Glomerular visceral epithelial cell (primary cell): ENCODE results near the gene AP3M1.

Experiments used
- DNase-seq: peaks from one replicate; pipeline ENCODE4 v3.0.0-alpha.2; 2016; ENCODE audit errors: extremely low spot score

Gene AP3M1

DNA sequence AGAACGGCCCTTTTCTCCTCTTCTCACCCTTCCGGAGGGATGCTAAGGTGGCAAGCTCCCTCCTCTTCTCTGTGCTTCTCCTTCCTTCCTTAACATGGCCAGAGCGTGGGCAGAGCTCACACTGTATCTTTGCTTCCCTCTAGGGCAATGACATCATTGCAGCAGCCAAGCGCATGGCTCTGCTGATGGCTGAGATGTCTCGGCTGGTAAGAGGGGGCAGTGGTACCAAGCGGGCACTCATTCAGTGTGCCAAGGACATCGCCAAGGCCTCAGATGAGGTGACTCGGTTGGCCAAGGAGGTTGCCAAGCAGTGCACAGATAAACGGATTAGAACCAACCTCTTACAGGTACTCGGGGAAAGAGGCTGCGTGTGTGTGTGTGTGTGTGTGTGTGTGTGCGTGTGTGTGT lies 36.6 kb downstream of the AP3M1 start:
- DNase-seq = no peak

DNA sequence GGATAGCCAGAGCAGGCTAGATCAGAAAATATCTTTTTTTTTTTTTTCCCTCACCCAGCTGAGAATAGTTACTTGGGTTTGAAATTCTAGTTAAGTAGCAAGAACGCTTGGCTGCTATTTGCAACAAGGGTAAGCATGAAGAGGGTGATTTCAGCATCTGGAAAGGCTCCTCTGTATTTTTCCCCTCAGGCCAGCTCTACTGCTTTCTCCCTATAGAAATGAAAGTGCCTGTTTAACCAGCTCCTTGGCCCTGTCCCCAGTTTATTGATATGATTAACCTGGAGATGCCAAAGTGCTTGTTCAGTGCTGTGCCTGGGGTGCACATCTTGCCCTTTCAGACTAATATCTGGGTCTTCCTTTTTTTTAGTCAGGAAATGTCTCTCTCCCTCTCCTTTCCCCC lies 37.1 kb downstream of the AP3M1 start:
- DNase-seq = peak; percentile 26

DNA sequence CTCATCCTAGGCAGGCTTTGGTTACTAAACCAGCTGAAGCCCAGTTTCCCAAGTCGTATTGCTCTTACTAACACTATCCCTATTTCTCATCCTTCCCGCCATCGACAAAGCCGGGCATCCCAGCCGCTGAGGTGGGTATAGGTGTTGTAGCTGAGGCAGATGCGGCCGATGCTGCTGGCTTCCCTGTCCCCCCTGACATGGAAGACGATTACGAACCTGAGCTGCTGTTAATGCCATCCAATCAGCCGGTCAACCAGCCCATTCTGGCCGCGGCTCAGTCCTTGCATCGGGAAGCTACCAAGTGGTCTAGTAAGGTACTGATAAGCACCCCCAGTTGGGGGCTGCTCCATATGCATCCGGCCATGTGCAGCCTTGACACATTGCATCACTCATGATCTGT lies 38.8 kb downstream of the AP3M1 start:
- DNase-seq = no peak

GRCh38 chr10:74110120-74110519 lies 40.5 kb downstream of the AP3M1 start:
- DNase-seq = no peak

GRCh38 chr10:74109452-74109851 lies 41.2 kb downstream of the AP3M1 start:
- no peak for DNase-seq

DNA sequence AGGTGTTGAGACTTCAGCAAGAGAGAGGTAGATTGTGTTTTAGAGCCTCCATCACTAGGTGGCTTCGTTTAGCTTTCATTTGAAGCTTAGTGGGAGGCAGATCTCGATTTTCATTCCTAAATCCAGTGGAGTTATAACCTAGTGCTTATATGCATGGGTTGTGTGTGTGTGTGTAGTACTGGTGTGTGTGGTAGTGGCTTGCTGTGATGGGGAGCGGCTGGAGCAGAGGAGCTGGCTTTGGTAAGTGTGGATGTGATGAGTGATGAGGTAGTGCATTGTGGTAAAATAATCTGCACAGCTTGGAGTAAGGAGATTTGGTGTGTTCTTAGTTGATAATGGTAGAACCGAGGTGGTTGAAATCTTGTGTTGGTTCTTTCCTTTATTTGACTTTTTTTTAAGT lies 43.2 kb downstream of the AP3M1 start:
- no peak for DNase-seq

DNA sequence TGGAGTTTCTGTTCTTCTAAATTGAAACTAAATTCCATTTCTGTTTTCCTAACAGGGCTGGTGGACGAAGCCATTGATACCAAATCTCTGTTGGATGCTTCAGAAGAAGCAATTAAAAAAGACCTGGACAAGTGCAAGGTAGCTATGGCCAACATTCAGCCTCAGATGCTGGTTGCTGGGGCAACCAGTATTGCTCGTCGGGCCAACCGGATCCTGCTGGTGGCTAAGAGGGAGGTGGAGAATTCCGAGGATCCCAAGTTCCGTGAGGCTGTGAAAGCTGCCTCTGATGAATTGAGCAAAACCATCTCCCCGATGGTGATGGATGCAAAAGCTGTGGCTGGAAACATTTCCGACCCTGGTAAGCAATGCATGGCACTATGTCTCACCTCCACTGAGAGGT lies 45.6 kb downstream of the AP3M1 start:
- DNase-seq = no peak

GRCh38 chr10:74104480-74104879 lies 46.1 kb downstream of the AP3M1 start:
- DNase-seq = no peak

GRCh38 chr10:74103560-74104258 lies 46.9 kb downstream of the AP3M1 start:
- peak; percentile 32 for DNase-seq

GRCh38 chr10:74099836-74100235 lies 50.8 kb downstream of the AP3M1 start:
- DNase-seq = no peak

GRCh38 chr10:74099420-74099819 lies 51.2 kb downstream of the AP3M1 start:
- DNase-seq = no peak

DNA sequence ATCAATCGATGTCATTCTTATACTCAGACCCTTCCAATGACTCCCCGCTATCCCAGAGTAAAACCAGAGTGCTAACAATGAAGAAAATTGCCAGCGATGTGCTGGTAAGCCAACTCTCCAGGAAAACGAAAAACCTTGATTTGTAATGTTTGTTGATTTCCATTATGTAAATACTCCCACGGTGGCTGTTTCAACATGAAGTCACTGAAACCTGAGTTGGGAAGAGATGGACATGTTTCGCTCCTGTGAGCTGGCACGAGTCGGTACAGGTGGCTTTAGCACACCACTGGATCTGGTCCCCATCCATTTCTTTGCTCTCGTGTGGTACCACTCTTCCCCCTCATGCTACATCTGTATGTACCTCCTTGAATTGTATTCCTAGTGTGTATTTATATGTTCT lies 52.9 kb downstream of the AP3M1 start:
- DNase-seq = no peak

GRCh38 chr10:74096777-74097176 lies 53.9 kb downstream of the AP3M1 start:
- DNase-seq = no peak

- no peak for DNase-seq
Observed at GRCh38 chr10:74094231-74094630, 56.4 kb downstream of the AP3M1 start.

GRCh38 chr10:74093530-74094164 lies 57.0 kb downstream of the AP3M1 start:
- no peak for DNase-seq

DNA sequence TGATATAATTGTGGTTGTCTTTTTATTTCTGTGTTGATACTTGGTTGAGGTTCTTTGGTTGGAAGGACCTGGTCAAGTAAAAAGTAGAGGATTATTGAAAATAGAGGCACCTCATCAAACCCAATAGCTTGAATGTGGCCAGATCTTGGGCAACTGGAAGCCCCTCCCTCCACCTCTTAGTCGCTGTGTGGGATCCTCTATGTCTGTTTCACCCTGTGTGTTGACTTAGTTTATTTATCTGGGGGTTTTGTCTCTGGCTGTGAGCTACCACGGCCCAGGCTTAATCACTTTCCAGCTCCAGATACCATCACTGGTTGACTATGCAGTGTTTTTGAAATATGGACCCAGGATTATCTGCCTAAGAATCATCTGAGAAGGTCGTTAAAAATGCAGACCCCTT lies 58.3 kb downstream of the AP3M1 start:
- no peak for DNase-seq

DNA sequence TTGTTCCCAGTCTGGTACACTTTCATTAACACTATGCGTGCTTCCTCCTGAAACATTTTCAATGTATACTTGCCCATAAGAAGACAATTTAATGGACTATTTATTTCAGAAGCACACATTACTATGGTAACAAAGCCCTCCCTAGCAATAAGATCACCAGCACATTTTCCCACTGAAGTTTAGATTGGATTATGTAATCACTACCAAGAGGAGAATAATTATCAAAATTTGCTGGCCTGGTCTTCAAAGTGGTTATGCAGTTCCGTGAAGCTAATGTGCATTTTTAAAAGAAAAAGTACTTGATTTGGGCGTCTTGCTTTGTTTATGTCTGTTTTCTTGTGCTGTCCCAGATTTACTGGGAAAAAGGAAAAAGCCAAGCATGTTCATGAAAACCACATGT lies 61.9 kb downstream of the AP3M1 start:
- no peak for DNase-seq

DNA sequence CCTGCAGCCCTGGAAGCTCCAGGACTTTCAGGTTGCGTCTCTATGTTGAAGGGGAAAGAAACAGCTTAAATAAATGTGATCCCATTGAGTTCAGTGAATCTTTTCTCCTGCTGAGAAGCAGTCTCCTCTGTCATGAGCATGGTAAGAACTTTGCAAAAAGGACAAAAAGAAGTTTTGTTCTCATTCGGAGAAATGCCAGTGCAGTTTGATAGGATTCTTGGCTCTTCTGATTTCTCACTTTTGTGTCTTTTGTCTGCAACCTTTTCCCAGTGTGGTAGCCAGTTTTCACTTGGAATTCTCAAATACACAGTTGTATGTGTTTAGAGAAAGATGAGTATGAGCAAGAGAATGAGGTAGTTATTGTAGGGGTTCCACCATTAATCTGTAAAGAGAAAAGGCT lies 64.3 kb downstream of the AP3M1 start:
- no peak for DNase-seq

DNA sequence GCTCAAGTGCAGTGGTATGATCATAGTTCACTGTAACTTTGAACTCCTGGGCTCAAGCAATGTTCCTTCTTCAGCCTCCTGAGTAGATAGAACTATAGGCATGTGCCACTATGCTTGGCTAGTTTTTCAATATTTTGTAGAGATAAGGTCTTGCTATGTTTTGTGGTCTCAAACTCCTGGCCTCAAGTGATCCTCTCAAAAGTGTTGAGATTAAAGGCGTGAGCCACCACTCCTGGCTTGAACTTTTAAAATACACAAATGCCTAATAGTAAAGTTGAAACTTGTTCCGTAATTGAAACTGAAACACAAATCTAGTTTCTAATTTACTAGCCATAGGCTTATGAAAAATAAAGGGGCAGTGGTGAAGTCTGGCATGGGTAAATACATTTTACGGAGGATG lies 65.7 kb downstream of the AP3M1 start:
- DNase-seq = no peak

DNA sequence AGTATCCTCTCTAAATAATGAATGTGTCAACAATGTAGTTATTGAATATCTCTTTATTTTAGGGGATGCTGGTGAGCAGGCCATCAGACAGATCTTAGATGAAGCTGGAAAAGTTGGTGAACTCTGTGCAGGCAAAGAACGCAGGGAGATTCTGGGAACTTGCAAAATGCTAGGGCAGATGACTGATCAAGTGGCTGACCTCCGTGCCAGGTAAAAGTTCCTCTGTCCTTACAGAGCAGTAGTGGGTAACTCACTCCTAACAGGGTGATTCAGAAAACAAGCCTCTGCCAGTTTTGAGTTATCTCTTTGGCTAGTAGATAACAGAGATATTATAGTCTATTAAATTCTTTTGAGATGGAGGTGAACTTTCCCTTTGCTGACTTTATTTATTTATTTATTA lies 67.3 kb downstream of the AP3M1 start:
- DNase-seq = no peak

GRCh38 chr10:74081941-74082718 lies 68.5 kb downstream of the AP3M1 start:
- no peak for DNase-seq

DNA sequence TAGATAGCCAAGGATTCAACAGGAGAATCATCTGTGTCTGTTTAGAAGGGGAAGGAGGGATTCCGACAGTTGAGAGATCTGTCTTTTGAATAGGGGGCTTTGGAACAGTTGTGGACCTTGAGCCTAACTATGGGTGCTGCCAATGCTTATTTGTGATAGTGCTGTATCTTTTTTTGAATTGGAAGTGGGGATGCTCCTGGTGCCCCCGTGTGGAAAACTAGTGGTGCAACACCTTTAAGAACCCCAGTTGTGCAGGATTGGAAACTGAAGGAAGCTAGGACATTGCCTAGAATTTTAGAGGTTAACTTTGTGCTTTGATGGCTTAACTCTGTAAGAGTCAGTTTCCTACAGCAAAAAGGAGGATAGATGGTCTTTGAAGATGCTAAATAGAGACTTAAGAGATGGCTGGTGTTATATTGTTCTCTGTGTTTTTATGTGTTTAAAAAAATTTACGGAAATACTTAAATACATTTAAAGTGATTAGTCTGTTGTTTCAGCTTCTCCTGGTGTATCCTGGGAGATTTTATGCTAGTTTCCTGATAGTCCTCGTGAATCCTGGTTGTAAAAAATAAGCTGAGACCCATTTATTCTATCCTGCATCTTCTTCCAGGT lies 69.3 kb downstream of the AP3M1 start:
- peak; percentile 68 for DNase-seq
